Trophoblast cell (in vitro differentiated cells and primary cell): Measurements from ENCODE around the gene BPIFB4.

Experiments used
- DNase-seq, 2 donors: peaks; one replicate each; pipeline ENCODE4 v3.0.0-alpha.2; 2016
- H2AFZ ChIP-seq: 2 replicates; pipeline ENCODE4 v1.6.1; 2013; ENCODE audit warnings: low read length, moderate library complexity, mild to moderate bottlenecking; ENCODE audit not compliant: insufficient read depth, poor library complexity
- H2AK5ac ChIP-seq: 2 replicates; pipeline ENCODE4 v1.6.1; 2013; ENCODE audit warnings: mild to moderate bottlenecking, low read length
- H2BK120ac ChIP-seq: 2 replicates; pipeline ENCODE4 v1.6.1; 2013; ENCODE audit warnings: low read length, mild to moderate bottlenecking, moderate library complexity; ENCODE audit not compliant: insufficient read depth, poor library complexity
- H2BK12ac ChIP-seq: 2 replicates; pipeline ENCODE4 v1.6.1; 2013; ENCODE audit warnings: mild to moderate bottlenecking, low read length, moderate library complexity
- H2BK5ac ChIP-seq: 2 replicates; pipeline ENCODE4 v1.6.1; 2013; ENCODE audit warnings: low read length, low read depth, moderate library complexity, mild to moderate bottlenecking; ENCODE audit not compliant: poor library complexity
- H3K14ac ChIP-seq: 2 replicates; pipeline ENCODE4 v1.6.1; 2013; ENCODE audit warnings: mild to moderate bottlenecking, low read length
- H3K18ac ChIP-seq: 2 replicates; pipeline ENCODE4 v1.6.1; 2013; ENCODE audit warnings: mild to moderate bottlenecking, low read length
- H3K23ac ChIP-seq: 2 replicates; pipeline ENCODE4 v1.6.1; 2013; ENCODE audit warnings: low read length
- H3K27ac ChIP-seq: 2 replicates; pipeline ENCODE4 v1.5.1; 2013; ENCODE audit warnings: low read depth, mild to moderate bottlenecking, inconsistent platforms, low read length, moderate library complexity
- H3K27me3 ChIP-seq: 2 replicates; pipeline ENCODE4 v1.6.1; 2013; ENCODE audit warnings: inconsistent platforms, mild to moderate bottlenecking, low read length, moderate library complexity; ENCODE audit not compliant: insufficient read depth
- H3K36me3 ChIP-seq, 2 experiments: 1 replicate in 1 of 2; 2 replicates in 1 of 2; pipeline ENCODE4 v1.6.1; 2013; ENCODE audit warnings: low read length in 2 of 2, mild to moderate bottlenecking in 2 of 2, moderate library complexity in 1 of 2; ENCODE audit not compliant: insufficient read depth in 2 of 2, control insufficient read depth in 1 of 2
- H3K4ac ChIP-seq: 2 replicates; pipeline ENCODE4 v1.6.1; 2013; ENCODE audit warnings: low read depth, mild to moderate bottlenecking, low read length, moderate library complexity
- H3K4me1 ChIP-seq, 2 experiments: 1 replicate in 1 of 2; 2 replicates in 1 of 2; pipeline ENCODE4 v1.6.1; 2013; ENCODE audit warnings: low read length in 2 of 2, mild to moderate bottlenecking in 2 of 2, moderate library complexity in 1 of 2; ENCODE audit not compliant: insufficient read depth in 2 of 2, control insufficient read depth in 1 of 2
- H3K4me2 ChIP-seq: 2 replicates; pipeline ENCODE4 v1.6.1; 2013; ENCODE audit warnings: inconsistent platforms, mild to moderate bottlenecking, low read length, moderate library complexity
- H3K4me3 ChIP-seq: 2 replicates; pipeline ENCODE4 v1.5.1; 2013; ENCODE audit warnings: mild to moderate bottlenecking, low read depth, low read length, inconsistent platforms
- H3K79me1 ChIP-seq: one replicate; pipeline ENCODE4 v1.6.1; 2013; ENCODE audit warnings: low read length
- H3K79me2 ChIP-seq: 2 replicates; pipeline ENCODE4 v1.6.1; 2013; ENCODE audit warnings: low read length, mild to moderate bottlenecking; ENCODE audit not compliant: control insufficient read depth, insufficient read depth, poor library complexity
- H3K9ac ChIP-seq: 2 replicates; pipeline ENCODE4 v1.6.1; 2013; ENCODE audit warnings: mild to moderate bottlenecking, low read length
- H3K9me3 ChIP-seq: 2 replicates; pipeline ENCODE4 v1.6.1; 2013; ENCODE audit warnings: low read depth, mild to moderate bottlenecking, control low read depth, inconsistent platforms, low read length; ENCODE audit not compliant: insufficient read depth
- H4K12ac ChIP-seq: 2 replicates; pipeline ENCODE4 v1.6.1; 2013; ENCODE audit warnings: low read depth, mild to moderate bottlenecking, low read length, moderate library complexity
- H4K8ac ChIP-seq: 2 replicates; pipeline ENCODE4 v1.6.1; 2013; ENCODE audit warnings: low read depth, mild to moderate bottlenecking, low read length, moderate library complexity
- H4K91ac ChIP-seq: one replicate; pipeline ENCODE4 v1.6.1; 2013; ENCODE audit warnings: low read depth, mild to moderate bottlenecking, low read length, moderate library complexity
- WGBS: extraction: QIAGEN DNeasy Blood & Tissue Kit; methylation state at CpG from one replicate; pipeline ENCODE4 v1.1.7; 2013; ENCODE audit warnings: missing lambda C conversion rate; ENCODE audit not compliant: insufficient read length, insufficient coverage; ENCODE audit errors: extremely low coverage; 5-methylcytosine and 5-hydroxymethylcytosine counted together

BPIFB4 gene

DNA sequence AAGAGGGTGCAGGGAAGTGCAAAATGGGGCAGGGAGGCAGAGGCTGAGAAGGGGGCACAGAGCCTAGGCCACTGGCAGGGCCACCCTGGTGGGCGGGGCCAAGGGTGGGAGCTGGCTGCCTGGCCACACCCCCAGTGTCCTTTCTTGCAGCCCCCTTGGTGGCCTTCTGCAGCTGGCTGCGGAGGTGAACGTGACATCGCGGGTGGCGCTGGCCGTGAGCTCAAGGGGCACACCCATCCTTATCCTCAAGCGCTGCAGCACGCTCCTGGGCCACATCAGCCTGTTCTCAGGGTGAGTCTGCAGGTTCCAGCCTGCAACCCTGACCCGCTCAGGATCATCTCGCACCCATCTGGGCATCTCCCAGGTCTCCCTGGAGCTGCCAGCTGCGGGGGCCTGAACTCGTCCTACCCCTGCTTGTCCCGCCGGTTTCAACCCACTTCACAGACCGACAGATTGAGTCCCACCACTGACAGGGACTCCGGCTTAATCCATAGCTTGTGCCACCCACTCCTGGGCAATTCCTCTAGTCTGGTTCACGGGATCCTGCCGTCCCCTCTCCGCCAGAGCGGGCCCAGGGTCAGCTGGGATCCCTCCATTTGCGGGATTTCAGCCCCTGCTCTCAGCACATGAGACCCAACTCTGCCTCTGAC is 19.6 kb upstream of the BPIFB4 start:
- H2BK120ac ChIP-seq = no peak overlapping the region
- H3K4me2 ChIP-seq = no peak overlapping the region
- no peak overlapping the region for H2BK5ac ChIP-seq
- H3K18ac ChIP-seq = no peak overlapping the region
- no peak overlapping the region for H3K23ac ChIP-seq
- H3K79me1 ChIP-seq = no peaks in the 10 kb centered on the region
- no peaks in the 10 kb centered on the region for H3K27me3 ChIP-seq
- DNase-seq = no peak
- no CpG with 5 or more reads among the region's 22 CpGs for WGBS
- no peaks in the 10 kb centered on the region for H3K79me2 ChIP-seq
- H2AFZ ChIP-seq = no peak overlapping the region
- no peaks in the 10 kb centered on the region for H3K36me3 ChIP-seq
- H4K12ac ChIP-seq = no peak overlapping the region
- no peak overlapping the region for H4K91ac ChIP-seq
- no peak overlapping the region for H3K4me3 ChIP-seq
- H3K4ac ChIP-seq = no peak overlapping the region
- H3K9me3 ChIP-seq = no peaks in the 10 kb centered on the region
- no peak overlapping the region for H4K8ac ChIP-seq
- no peak overlapping the region for H3K14ac ChIP-seq
- H3K9ac ChIP-seq = no peak overlapping the region
- no peaks in the 10 kb centered on the region for H3K4me1 ChIP-seq
- no peak overlapping the region for H3K27ac ChIP-seq
- H2AK5ac ChIP-seq = no peak overlapping the region
- no peak overlapping the region for H2BK12ac ChIP-seq

- no peak overlapping the region for H2BK5ac ChIP-seq
- H3K9me3 ChIP-seq = no peaks in the 10 kb centered on the region
- H2AK5ac ChIP-seq = no peak overlapping the region
- WGBS = no CpG with 5 or more reads among the region's 14 CpGs
- no peak overlapping the region for H4K12ac ChIP-seq
- H3K4me2 ChIP-seq = no peak overlapping the region
- H2AFZ ChIP-seq = no peak overlapping the region
- no peaks in the 10 kb centered on the region for H3K36me3 ChIP-seq
- H3K27ac ChIP-seq = no peak overlapping the region
- H4K8ac ChIP-seq = no peak overlapping the region
- H3K4me3 ChIP-seq = no peak overlapping the region
- no peaks in the 10 kb centered on the region for H3K79me2 ChIP-seq
- no peak for DNase-seq
- no peaks in the 10 kb centered on the region for H3K79me1 ChIP-seq
- H3K4ac ChIP-seq = no peak overlapping the region
- no peak overlapping the region for H3K18ac ChIP-seq
- no peak overlapping the region for H3K14ac ChIP-seq
- no peak overlapping the region for H2BK120ac ChIP-seq
- H3K23ac ChIP-seq = no peak overlapping the region
- no peaks in the 10 kb centered on the region for H3K4me1 ChIP-seq
- no peak overlapping the region for H3K9ac ChIP-seq
- no peak overlapping the region for H4K91ac ChIP-seq
- no peaks in the 10 kb centered on the region for H3K27me3 ChIP-seq
- H2BK12ac ChIP-seq = no peak overlapping the region
Observed at GRCh38 chr20:33061658-33062028, 17.8 kb upstream of the BPIFB4 start.

- Histone ChIP-seq H3K9ac (no peak overlapping the region), H2BK120ac (no peak overlapping the region)
Observed at GRCh38 chr20:33062105-33062824, 17.2 kb upstream of the BPIFB4 start.

DNA sequence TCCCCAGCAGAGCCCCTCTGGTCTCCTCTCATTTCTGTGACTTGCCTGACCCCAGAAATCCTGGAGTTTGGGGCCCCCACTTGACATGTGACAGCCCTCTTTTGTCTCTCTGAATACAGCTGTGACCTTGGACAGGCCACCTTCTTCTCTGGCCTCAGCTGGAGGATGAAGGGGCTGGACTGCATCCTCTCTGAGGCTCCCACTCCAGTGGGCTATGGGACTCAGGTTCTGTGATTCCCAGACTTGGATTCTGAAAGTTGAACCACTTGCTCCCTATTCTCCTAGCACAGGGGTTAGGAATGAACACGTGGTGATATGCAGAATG is 16.7 kb upstream of the BPIFB4 start:
- Histone ChIP-seq H2BK5ac (no peak overlapping the region), H4K8ac (no peak overlapping the region), H3K4me1 (no peaks in the 10 kb centered on the region), H4K91ac (no peak overlapping the region), H3K23ac (no peak overlapping the region), H3K4me3 (no peak overlapping the region), H3K79me1 (no peaks in the 10 kb centered on the region), H3K4ac (no peak overlapping the region), H3K18ac (no peak overlapping the region), H3K14ac (no peak overlapping the region), H3K27ac (no peak overlapping the region), H3K79me2 (no peaks in the 10 kb centered on the region), H2BK12ac (no peak overlapping the region), H3K9me3 (no peaks in the 10 kb centered on the region), H4K12ac (no peak overlapping the region), H2AK5ac (no peak overlapping the region), H3K9ac (no peak overlapping the region), H3K4me2 (no peak overlapping the region), H3K27me3 (no peaks in the 10 kb centered on the region), H2BK120ac (no peak overlapping the region), H3K36me3 (no peaks in the 10 kb centered on the region), H2AFZ (no peak overlapping the region)
- DNase-seq = no peak
- whole genome bisulfite sequencing = no CpG with 5 or more reads among the region's 1 CpG

More at GRCh38 chr20:33062105-33062824, 17.2 kb upstream of the BPIFB4 start:
- Histone ChIP-seq H3K4me2 (no peak overlapping the region), H3K79me2 (no peaks in the 10 kb centered on the region), H2BK12ac (no peak overlapping the region), H3K36me3 (no peaks in the 10 kb centered on the region), H2AFZ (no peak overlapping the region), H3K79me1 (no peaks in the 10 kb centered on the region), H3K4ac (no peak overlapping the region), H3K23ac (no peak overlapping the region), H4K91ac (no peak overlapping the region), H4K12ac (no peak overlapping the region), H3K27ac (no peak overlapping the region), H2AK5ac (no peak overlapping the region), H3K4me3 (no peak overlapping the region), H3K27me3 (no peaks in the 10 kb centered on the region), H2BK5ac (no peak overlapping the region), H3K14ac (no peak overlapping the region), H3K9me3 (no peaks in the 10 kb centered on the region), H3K18ac (no peak overlapping the region), H3K4me1 (no peaks in the 10 kb centered on the region), H4K8ac (no peak overlapping the region)
- no CpG with 5 or more reads among the region's 9 CpGs for WGBS
- DNase-seq = no peak
